Measurements from ENCODE around the gene SH3RF3. TPM values are rescaled to one million over a fixed set of nuclear protein-coding genes. Genes with fewer than 3 reads are reported as not detected.

Gene SH3RF3
- 1 to 10 TPM; 2.2 to 6.1 (median 4.2) TPM for total RNA-seq

DNA sequence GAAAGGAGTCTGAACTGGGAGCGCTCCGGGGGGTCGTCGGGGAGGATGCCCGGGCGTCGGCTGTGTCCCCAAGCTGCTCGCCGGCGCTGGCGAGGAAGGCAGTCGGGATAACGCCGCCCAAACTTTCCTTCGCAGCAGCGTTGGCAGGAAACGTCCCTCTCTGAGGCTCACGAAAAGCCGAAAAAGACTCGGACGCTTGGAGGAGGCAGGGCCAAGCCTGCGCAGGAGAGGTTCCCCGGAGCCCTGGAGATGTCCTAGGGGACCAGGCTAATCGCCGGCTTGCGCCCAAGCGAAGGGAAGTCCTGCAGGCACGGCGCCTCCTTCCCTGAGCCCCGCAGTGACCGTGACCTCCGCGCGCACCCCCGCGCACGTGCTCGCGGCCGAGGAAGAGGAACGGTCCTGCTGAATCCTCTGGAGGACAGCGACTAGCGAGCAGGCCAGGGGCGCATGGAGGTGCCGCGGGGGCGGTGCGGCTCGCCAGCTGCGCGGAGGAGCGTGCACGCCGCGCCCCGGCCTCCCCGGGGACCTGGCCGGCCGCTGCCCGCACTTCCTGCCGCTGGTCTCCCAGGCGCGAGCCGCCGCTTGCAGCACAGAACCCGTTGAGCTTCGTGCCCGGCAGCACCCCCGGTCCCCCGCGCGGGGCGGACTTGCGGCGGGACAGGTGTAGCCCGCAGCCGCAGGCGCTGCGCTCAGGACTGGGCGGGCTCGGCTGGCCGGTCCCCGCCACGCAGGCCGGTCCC lies at the start of gene SH3RF3:
SH3RF3 (plus strand) TSS at position 590 of the 740 bp plus-strand sequence.
- 0% methylated on average over 25 of the region's 85 CpGs for WGBS
- no peak for DNase-seq (ENCODE audit: low spot score in 2 of 2)
- peak within 1 kb of the TSS; percentile 73 for H3K27ac ChIP-seq
- H3K4me3 ChIP-seq: peak within 1 kb of the TSS; percentile 85
- TF ChIP-seq POLR2AphosphoS5 (IDR thresholded peaks at IDR 0.05): peak in 1 of 3 donors; percentile 12
- TF ChIP-seq, protein P1, sequence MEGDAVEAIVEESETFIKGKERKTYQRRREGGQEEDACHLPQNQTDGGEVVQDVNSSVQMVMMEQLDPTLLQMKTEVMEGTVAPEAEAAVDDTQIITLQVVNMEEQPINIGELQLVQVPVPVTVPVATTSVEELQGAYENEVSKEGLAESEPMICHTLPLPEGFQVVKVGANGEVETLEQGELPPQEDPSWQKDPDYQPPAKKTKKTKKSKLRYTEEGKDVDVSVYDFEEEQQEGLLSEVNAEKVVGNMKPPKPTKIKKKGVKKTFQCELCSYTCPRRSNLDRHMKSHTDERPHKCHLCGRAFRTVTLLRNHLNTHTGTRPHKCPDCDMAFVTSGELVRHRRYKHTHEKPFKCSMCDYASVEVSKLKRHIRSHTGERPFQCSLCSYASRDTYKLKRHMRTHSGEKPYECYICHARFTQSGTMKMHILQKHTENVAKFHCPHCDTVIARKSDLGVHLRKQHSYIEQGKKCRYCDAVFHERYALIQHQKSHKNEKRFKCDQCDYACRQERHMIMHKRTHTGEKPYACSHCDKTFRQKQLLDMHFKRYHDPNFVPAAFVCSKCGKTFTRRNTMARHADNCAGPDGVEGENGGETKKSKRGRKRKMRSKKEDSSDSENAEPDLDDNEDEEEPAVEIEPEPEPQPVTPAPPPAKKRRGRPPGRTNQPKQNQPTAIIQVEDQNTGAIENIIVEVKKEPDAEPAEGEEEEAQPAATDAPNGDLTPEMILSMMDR (IDR thresholded peaks at IDR 0.05): no peak
- no peaks in the 10 kb centered on the region for H3K9me3 ChIP-seq
- peaks cover 20% of the 10 kb centered on the region for H3K27me3 ChIP-seq
- no peaks in the 10 kb centered on the region for H3K36me3 ChIP-seq
- H3K4me1 ChIP-seq: peaks cover 41% of the 10 kb centered on the region

- H3K4me3 ChIP-seq: no peak overlapping the region
- no peaks in the 10 kb centered on the region for H3K36me3 ChIP-seq
- no peaks in the 10 kb centered on the region for H3K4me1 ChIP-seq
- DNase-seq (ENCODE audit: low spot score in 2 of 2): no peak
- WGBS: 83% methylated on average over 6 of the region's 6 CpGs
- peaks cover 4% of the 10 kb centered on the region for H3K27me3 ChIP-seq
- no peaks in the 10 kb centered on the region for H3K9me3 ChIP-seq
- no peak for TF ChIP-seq POLR2A (IDR thresholded peaks at IDR 0.05)
- no peak for TF ChIP-seq EP300 (IDR thresholded peaks at IDR 0.05)
- TF ChIP-seq, protein P1 (IDR thresholded peaks at IDR 0.05): no peak
- no peak for TF ChIP-seq POLR2AphosphoS5 (IDR thresholded peaks at IDR 0.05)
- H3K27ac ChIP-seq: no peak overlapping the region
Observed at GRCh38 chr2:109079590-109079989, 49.4 kb upstream of the SH3RF3 start.

DNA sequence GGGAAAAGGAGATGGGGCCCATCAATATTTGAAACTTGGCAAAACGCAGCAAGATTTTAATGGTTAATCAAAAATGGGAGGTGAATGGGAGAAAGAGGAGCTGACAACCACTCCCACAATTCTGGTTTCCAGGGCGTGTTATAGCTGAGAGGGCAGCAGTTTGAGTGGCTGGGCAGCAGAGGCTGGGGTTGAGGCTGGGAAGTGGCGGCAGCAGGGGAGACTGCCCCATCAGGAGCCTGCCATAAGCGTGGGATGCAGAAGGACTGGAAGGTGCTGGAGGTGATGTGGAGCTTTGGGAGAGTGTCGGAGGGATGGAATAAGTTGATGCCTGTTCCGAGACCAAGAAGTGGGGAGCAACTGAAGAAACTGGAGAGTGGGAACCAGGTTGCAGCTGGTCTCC lies 48.9 kb upstream of the SH3RF3 start:
- no peak for DNase-seq (ENCODE audit: low spot score in 2 of 2)
- Histone ChIP-seq H3K27ac (no peak overlapping the region), H3K9me3 (no peaks in the 10 kb centered on the region), H3K4me3 (no peak overlapping the region), H3K36me3 (no peaks in the 10 kb centered on the region), H3K4me1 (no peaks in the 10 kb centered on the region), H3K27me3 (peaks cover 4% of the 10 kb centered on the region)
- 66% methylated on average over 6 of the region's 6 CpGs for WGBS
- no peak for TF ChIP-seq POLR2AphosphoS5 (IDR thresholded peaks at IDR 0.05)
- no peak for TF ChIP-seq EP300 (IDR thresholded peaks at IDR 0.05)
- no peak for TF ChIP-seq POLR2A (IDR thresholded peaks at IDR 0.05)
- TF ChIP-seq, protein P1 (IDR thresholded peaks at IDR 0.05): no peak

- Histone ChIP-seq H3K9me3 (no peaks in the 10 kb centered on the region), H3K27ac (no peak overlapping the region), H3K27me3 (peaks cover 4% of the 10 kb centered on the region), H3K36me3 (no peaks in the 10 kb centered on the region), H3K4me3 (no peak overlapping the region), H3K4me1 (no peaks in the 10 kb centered on the region)
- no peak for DNase-seq (ENCODE audit: low spot score in 2 of 2)
- TF ChIP-seq, protein P1 (IDR thresholded peaks at IDR 0.05): no peak
- no peak for TF ChIP-seq EP300 (IDR thresholded peaks at IDR 0.05)
- no peak for TF ChIP-seq POLR2AphosphoS5 (IDR thresholded peaks at IDR 0.05)
- TF ChIP-seq POLR2A (IDR thresholded peaks at IDR 0.05): no peak
- WGBS: 60% methylated on average over 3 of the region's 3 CpGs
Observed at GRCh38 chr2:109080757-109081156, 48.2 kb upstream of the SH3RF3 start.

GRCh38 chr2:109081374-109081773 lies 47.6 kb upstream of the SH3RF3 start:
- Histone ChIP-seq H3K4me1 (no peaks in the 10 kb centered on the region), H3K4me3 (no peak overlapping the region), H3K36me3 (no peaks in the 10 kb centered on the region), H3K27ac (no peak overlapping the region), H3K9me3 (no peaks in the 10 kb centered on the region), H3K27me3 (peaks cover 4% of the 10 kb centered on the region)
- WGBS: 75% methylated on average over 7 of the region's 8 CpGs
- no peak for DNase-seq (ENCODE audit: low spot score in 2 of 2)
- TF ChIP-seq POLR2AphosphoS5 (IDR thresholded peaks at IDR 0.05) (no peak), EP300 (IDR thresholded peaks at IDR 0.05) (no peak), POLR2A (IDR thresholded peaks at IDR 0.05) (no peak)
- TF ChIP-seq, protein P1 (IDR thresholded peaks at IDR 0.05): no peak
